ENCODE results near the gene DNM2. TPM values are rescaled to one million over a fixed set of nuclear protein-coding genes. Genes with fewer than 3 reads are reported as not detected.
A peak's percentile ranks its signal among the peaks of the same experiment; 100 is the strongest.

The DNM2 gene
- total RNA-seq, 1 experiment from 2014 or later = 125 TPM

DNA sequence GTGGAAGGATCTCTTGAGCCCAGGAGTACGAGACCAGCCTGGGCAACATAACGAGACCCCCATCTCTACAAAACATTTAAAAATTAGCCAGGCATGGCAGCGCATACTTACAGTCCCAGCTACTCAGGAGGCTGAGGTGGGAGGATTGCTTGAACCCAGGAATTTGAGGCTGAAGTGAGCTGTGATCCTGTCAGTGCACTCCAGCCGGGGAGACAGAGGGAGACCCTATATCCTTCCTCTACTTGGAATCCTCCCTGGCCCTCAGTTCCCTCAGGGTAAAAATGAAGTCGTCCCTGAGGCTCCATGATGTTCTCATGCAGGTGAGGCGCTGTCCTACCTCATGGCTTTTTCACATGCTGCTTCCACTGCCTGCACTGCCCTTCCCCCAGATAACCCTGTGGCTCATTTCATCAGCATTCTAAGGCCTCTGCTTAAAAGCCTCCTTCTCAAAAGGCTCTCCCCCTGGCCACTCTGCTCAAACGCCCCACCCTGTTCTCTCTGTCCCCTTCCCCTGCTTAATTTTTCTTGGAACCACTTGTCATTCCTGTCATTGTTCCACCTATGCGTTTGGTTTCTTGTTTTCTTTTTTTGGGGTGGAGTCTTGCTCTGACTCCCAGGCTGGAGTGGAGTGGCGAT lies 19.2 kb downstream of the DNM2 start:
- no peaks in the 10 kb centered on the region for H3K9me3 ChIP-seq (ENCODE audit: control insufficient read depth, insufficient read depth, low read depth, low read length)
- intact Hi-C loops (cut with micrococcal nuclease; ENCODE audit: unreplicated experiment) (no loop called here), in situ Hi-C loops (cut with HindIII; ENCODE audit: low pct_unique_long_range_greater_than_20kb, low sequenced_read_pairs) (no loop called here)
- H3K27me3 ChIP-seq (ENCODE audit: control insufficient read depth, insufficient read depth, low read length) = no peaks in the 10 kb centered on the region
- H3K27ac ChIP-seq (ENCODE audit: low read length) = no peak overlapping the region
- CTCF ChIA-PET = no interaction called here
- ATAC-seq (0 out of 2 replicates have a peak, but pooled peaks have one; percentile 26), DNase-seq (ENCODE audit: low read depth, low spot score) (no peak)
- no peak overlapping the region for H3K4me3 ChIP-seq (ENCODE audit: low read depth in 2 of 2, low read length in 2 of 2)
- H3K4me1 ChIP-seq (ENCODE audit: control insufficient read depth, insufficient read depth, low read length) = no peaks in the 10 kb centered on the region; the same call in 1 of the 2 replicates
- BruUV-seq (replicated peaks) = no TSS peak
- H3K36me3 ChIP-seq (ENCODE audit: control insufficient read depth, insufficient read depth, low read length) = no peaks in the 10 kb centered on the region
- no peak for TF ChIP-seq SIN3A (IDR thresholded peaks at IDR 0.05; ENCODE audit: borderline replicate concordance, insufficient read depth, low read depth, low read length)
- TF ChIP-seq TCF7L2 (IDR thresholded peaks at IDR 0.05; ENCODE audit: low read depth, low read length) = no peak
- TF ChIP-seq, protein P1, sequence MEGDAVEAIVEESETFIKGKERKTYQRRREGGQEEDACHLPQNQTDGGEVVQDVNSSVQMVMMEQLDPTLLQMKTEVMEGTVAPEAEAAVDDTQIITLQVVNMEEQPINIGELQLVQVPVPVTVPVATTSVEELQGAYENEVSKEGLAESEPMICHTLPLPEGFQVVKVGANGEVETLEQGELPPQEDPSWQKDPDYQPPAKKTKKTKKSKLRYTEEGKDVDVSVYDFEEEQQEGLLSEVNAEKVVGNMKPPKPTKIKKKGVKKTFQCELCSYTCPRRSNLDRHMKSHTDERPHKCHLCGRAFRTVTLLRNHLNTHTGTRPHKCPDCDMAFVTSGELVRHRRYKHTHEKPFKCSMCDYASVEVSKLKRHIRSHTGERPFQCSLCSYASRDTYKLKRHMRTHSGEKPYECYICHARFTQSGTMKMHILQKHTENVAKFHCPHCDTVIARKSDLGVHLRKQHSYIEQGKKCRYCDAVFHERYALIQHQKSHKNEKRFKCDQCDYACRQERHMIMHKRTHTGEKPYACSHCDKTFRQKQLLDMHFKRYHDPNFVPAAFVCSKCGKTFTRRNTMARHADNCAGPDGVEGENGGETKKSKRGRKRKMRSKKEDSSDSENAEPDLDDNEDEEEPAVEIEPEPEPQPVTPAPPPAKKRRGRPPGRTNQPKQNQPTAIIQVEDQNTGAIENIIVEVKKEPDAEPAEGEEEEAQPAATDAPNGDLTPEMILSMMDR (IDR thresholded peaks at IDR 0.05) = no peak
- TF ChIP-seq POLR2AphosphoS5 (IDR thresholded peaks at IDR 0.05; ENCODE audit: low read depth, low read length) = no peak
- TF ChIP-seq, protein P2, sequence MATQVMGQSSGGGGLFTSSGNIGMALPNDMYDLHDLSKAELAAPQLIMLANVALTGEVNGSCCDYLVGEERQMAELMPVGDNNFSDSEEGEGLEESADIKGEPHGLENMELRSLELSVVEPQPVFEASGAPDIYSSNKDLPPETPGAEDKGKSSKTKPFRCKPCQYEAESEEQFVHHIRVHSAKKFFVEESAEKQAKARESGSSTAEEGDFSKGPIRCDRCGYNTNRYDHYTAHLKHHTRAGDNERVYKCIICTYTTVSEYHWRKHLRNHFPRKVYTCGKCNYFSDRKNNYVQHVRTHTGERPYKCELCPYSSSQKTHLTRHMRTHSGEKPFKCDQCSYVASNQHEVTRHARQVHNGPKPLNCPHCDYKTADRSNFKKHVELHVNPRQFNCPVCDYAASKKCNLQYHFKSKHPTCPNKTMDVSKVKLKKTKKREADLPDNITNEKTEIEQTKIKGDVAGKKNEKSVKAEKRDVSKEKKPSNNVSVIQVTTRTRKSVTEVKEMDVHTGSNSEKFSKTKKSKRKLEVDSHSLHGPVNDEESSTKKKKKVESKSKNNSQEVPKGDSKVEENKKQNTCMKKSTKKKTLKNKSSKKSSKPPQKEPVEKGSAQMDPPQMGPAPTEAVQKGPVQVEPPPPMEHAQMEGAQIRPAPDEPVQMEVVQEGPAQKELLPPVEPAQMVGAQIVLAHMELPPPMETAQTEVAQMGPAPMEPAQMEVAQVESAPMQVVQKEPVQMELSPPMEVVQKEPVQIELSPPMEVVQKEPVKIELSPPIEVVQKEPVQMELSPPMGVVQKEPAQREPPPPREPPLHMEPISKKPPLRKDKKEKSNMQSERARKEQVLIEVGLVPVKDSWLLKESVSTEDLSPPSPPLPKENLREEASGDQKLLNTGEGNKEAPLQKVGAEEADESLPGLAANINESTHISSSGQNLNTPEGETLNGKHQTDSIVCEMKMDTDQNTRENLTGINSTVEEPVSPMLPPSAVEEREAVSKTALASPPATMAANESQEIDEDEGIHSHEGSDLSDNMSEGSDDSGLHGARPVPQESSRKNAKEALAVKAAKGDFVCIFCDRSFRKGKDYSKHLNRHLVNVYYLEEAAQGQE (IDR thresholded peaks at IDR 0.05; ENCODE audit: insufficient read depth in 1 of 2, low read depth in 2 of 2, low read length in 1 of 2) = no peak
- POLR2A ChIA-PET = no interaction called here

DNA sequence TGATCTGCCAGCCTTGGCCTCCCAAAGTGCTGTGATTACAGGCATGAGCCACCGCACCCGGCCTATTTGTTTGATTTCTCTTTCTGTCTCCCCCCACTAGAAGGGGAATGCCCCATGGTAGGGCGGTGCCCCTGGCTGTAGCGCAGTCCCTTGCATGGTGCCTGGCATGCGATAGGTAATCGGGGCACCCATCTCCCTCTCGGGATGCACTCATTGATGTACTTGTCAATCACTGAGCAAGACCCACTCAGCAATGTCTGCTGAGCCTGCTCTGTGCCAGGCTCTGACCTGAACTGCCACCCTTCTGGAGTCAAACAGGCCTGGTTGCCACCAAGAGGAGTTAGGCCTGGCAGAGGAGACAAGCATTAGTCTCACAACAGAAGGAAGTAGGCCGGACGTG lies 19.8 kb downstream of the DNM2 start:
- H3K27me3 ChIP-seq (ENCODE audit: control insufficient read depth, insufficient read depth, low read length) = no peaks in the 10 kb centered on the region
- POLR2A ChIA-PET = no interaction called here
- TF ChIP-seq, protein P2 (IDR thresholded peaks at IDR 0.05; ENCODE audit: insufficient read depth in 1 of 2, low read depth in 2 of 2, low read length in 1 of 2) = no peak
- no peak overlapping the region for H3K4me3 ChIP-seq (ENCODE audit: low read depth in 2 of 2, low read length in 2 of 2)
- H3K27ac ChIP-seq (ENCODE audit: low read length) = no peak overlapping the region
- no TSS peak for BruUV-seq (replicated peaks)
- CTCF ChIA-PET = no interaction called here
- no peaks in the 10 kb centered on the region for H3K9me3 ChIP-seq (ENCODE audit: control insufficient read depth, insufficient read depth, low read depth, low read length)
- H3K36me3 ChIP-seq (ENCODE audit: control insufficient read depth, insufficient read depth, low read length) = no peaks in the 10 kb centered on the region
- DNase-seq (ENCODE audit: low read depth, low spot score) = no peak
- in situ Hi-C loops (cut with HindIII; ENCODE audit: low pct_unique_long_range_greater_than_20kb, low sequenced_read_pairs) (no loop called here), intact Hi-C loops (cut with micrococcal nuclease; ENCODE audit: unreplicated experiment) (no loop called here)
- no peak; the same call in 1 of the 2 replicates for ATAC-seq
- no peaks in the 10 kb centered on the region; the same call in 1 of the 2 replicates for H3K4me1 ChIP-seq (ENCODE audit: control insufficient read depth, insufficient read depth, low read length)
